ENCODE results near the gene PCNX1. TPM values are rescaled to one million over a fixed set of nuclear protein-coding genes. Genes with fewer than 3 reads are reported as not detected.

The PCNX1 gene
- total and polyA plus RNA-seq, 2 of the 4 experiments (the other 2 are of a cell fraction), result 15.0 to 43.7 TPM

GRCh38 chr14:70905301-70905700 is 2.0 kb upstream of the PCNX1 start:
- peak overlapping the region; percentile 67 for H2BK120ac ChIP-seq (ENCODE audit: low read depth, low read length)
- peak overlapping the region; percentile 57; the same call in 1 of the 3 replicates for H2BK15ac ChIP-seq (ENCODE audit: low read depth, low read length)
- dilution Hi-C loops (cut with HindIII; ENCODE audit: low sequenced_read_pairs, unreplicated experiment) (no loop called here), intact Hi-C loops (cut with micrococcal nuclease) (no loop called here), in situ Hi-C loops (cut with MboI; ENCODE audit: low sequenced_read_pairs) (no loop called here)
- H4K91ac ChIP-seq (ENCODE audit: insufficient read depth, low read depth, low read length), result peak overlapping the region; percentile 29
- peaks cover 18% of the 10 kb centered on the region for H3K4me1 ChIP-seq (ENCODE audit: control insufficient read depth, insufficient read depth, low read length)
- H2BK5ac ChIP-seq (ENCODE audit: low read depth, low read length, poor library complexity, severe bottlenecking), result peak overlapping the region; percentile 80
- peak; percentile 3 for ATAC-seq (ENCODE audit: low read depth)
- H3K9me3 ChIP-seq (ENCODE audit: control insufficient read depth, insufficient read depth, low read length), result no peaks in the 10 kb centered on the region
- H3K14ac ChIP-seq (replicated peaks; ENCODE audit: low read depth, low read length), result peak overlapping the region; percentile 58
- peak overlapping the region; percentile 80 for H3K27ac ChIP-seq (ENCODE audit: insufficient read depth, low read length)
- peak overlapping the region; percentile 49 for H2AK9ac ChIP-seq (replicated peaks; ENCODE audit: low read depth, low read length, poor library complexity)
- peak overlapping the region; percentile 64 to 77 for H4K8ac ChIP-seq (ENCODE audit: low read depth in 2 of 2, low read length in 2 of 2)
- peaks cover 4 to 25% of the 10 kb centered on the region in 2 experiments; a peak in 3 of 4 replicates for H3K79me1 ChIP-seq (ENCODE audit: low read depth in 1 of 2, low read length in 2 of 2)
- peaks cover 14% of the 10 kb centered on the region for H4K20me1 ChIP-seq (ENCODE audit: insufficient read depth, low read length)
- H3K4ac ChIP-seq (ENCODE audit: low read depth, low read length), result peak overlapping the region; percentile 73
- no TSS peak for BruUV-seq (replicated peaks)
- no peaks in the 10 kb centered on the region for H3K36me3 ChIP-seq (ENCODE audit: control insufficient read depth, insufficient read depth, low read length)
- no peaks in the 10 kb centered on the region for H3K27me3 ChIP-seq (ENCODE audit: control insufficient read depth, insufficient read depth, low read length)
- peak overlapping the region; percentile 40; the same call in 1 of the 2 replicates for H2AK5ac ChIP-seq (ENCODE audit: low read depth, low read length)
- ChIA-PET POLR2A (ENCODE audit: unreplicated experiment) (no interaction called here), CTCF (interaction anchor here (0.9 to 2.3 kb wide), 3 partner anchors 16 to 88 kb away, joined by 3 to 6 read pairs (median 5); no protein-coding TSS in a partner anchor)
- WGBS, 2 experiments (ENCODE audit: extremely low coverage in 2 of 2, insufficient read length in 1 of 2), result 0% methylated on average over 2 of the region's 9 CpGs; no CpG with 5 or more reads in 1 of the 2 experiments
- H3K4me2 ChIP-seq (ENCODE audit: low read depth, low read length), result peak overlapping the region; percentile 41
- H4K5ac ChIP-seq (ENCODE audit: low read depth, low read length), result peak overlapping the region; percentile 83; the same call in 1 of the 2 replicates
- peak overlapping the region; percentile 71 for H3K23ac ChIP-seq (ENCODE audit: low read depth, low read length)
- peak overlapping the region; percentile 63 for H2BK20ac ChIP-seq (ENCODE audit: low read depth, low read length)
- peak overlapping the region; percentile 47; the same call in 1 of the 2 replicates for H3K56ac ChIP-seq (ENCODE audit: extremely low read depth, insufficient read depth, low read length)
- peak overlapping the region; percentile 84; the same call in 1 of the 2 replicates for H3K18ac ChIP-seq (ENCODE audit: low read depth, low read length)
- peaks cover 16% of the 10 kb centered on the region for H3K9me1 ChIP-seq (ENCODE audit: insufficient read depth, low read length)
- no peak for TF ChIP-seq BHLHE40 (IDR thresholded peaks at IDR 0.05; ENCODE audit: low read depth, low read length)
- no peak for TF ChIP-seq MAZ (IDR thresholded peaks at IDR 0.05; ENCODE audit: borderline replicate concordance, low read depth, low read length)
- no peak for TF ChIP-seq FOS (IDR thresholded peaks at IDR 0.05; ENCODE audit: low read depth, low read length)
- peak; percentile 80 for TF ChIP-seq CEBPB (IDR thresholded peaks at IDR 0.05; ENCODE audit: low read depth, low read length)
- peak overlapping the region; percentile 36 for H3K9ac ChIP-seq (ENCODE audit: low read depth, low read length)
- no peak overlapping the region for H3K4me3 ChIP-seq (ENCODE audit: insufficient read depth, low read depth, low read length)
- peak overlapping the region; percentile 84 for H2AFZ ChIP-seq (replicated peaks; ENCODE audit: low read length, poor library complexity)
- peak; percentile 90 for DNase-seq
